Measurements from ENCODE around the gene TBR1. TPM values are rescaled to one million over a fixed set of nuclear protein-coding genes. Genes with fewer than 3 reads are reported as not detected.
A peak's percentile ranks its signal among the peaks of the same experiment; 100 is the strongest.

Gene TBR1
- not detected for total RNA-seq (ENCODE audit: unreplicated experiment)
- long read RNA-seq: 0 reads

GRCh38 chr2:161415987-161416707 lies at the start of gene TBR1:
TSS of gene TBR1 (plus strand) at chr2:161416297. CDS start at chr2:161416411, 114 bp downstream.
- Mint-ChIP-seq H3K27me3 (ENCODE audit: unreplicated experiment) (peaks cover 49% of the 10 kb centered on the region), H3K4me1 (ENCODE audit: low read depth, unreplicated experiment) (peaks cover 41% of the 10 kb centered on the region), H3K9me3 (ENCODE audit: unreplicated experiment) (peaks cover 33% of the 10 kb centered on the region), H3K27ac (ENCODE audit: unreplicated experiment) (peak within 1 kb of the TSS; percentile 91), H3K4me3 (ENCODE audit: unreplicated experiment) (peak within 1 kb of the TSS; percentile 96), H3K36me3 (ENCODE audit: unreplicated experiment) (peaks cover 4% of the 10 kb centered on the region)
- DNase-seq: no peak
- no peak for TF ChIP-seq CTCF (IDR thresholded peaks at IDR 0.05; ENCODE audit: partially characterized antibody, unreplicated experiment)

DNA sequence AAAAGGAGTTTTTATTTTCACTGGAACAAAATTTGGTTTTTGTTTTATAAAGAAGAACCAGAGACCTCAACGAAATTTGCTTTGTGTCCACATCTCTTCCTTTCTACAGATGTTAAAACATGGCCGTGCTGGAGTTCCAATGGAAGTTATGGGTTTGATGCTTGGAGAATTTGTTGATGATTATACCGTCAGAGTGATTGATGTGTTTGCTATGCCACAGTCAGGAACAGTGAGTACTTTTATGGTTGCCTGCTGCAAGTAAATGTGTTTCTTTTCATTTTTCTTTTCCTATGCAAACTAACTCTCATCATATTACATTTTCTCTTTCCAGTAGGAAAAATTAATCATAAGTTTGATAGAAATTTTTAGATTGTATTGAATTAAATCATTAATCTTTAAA lies 48.4 kb upstream of the TBR1 start:
- Mint-ChIP-seq H3K27me3 (ENCODE audit: unreplicated experiment) (no peaks in the 10 kb centered on the region), H3K9me3 (ENCODE audit: unreplicated experiment) (no peaks in the 10 kb centered on the region), H3K36me3 (ENCODE audit: unreplicated experiment) (peaks cover 9% of the 10 kb centered on the region), H3K27ac (ENCODE audit: unreplicated experiment) (no peak overlapping the region), H3K4me3 (ENCODE audit: unreplicated experiment) (no peak overlapping the region), H3K4me1 (ENCODE audit: low read depth, unreplicated experiment) (peaks cover 19% of the 10 kb centered on the region)
- no peak for TF ChIP-seq CTCF (IDR thresholded peaks at IDR 0.05; ENCODE audit: partially characterized antibody, unreplicated experiment)
- no peak for DNase-seq

- Mint-ChIP-seq H3K4me1 (ENCODE audit: low read depth, unreplicated experiment) (peaks cover 14% of the 10 kb centered on the region), H3K27me3 (ENCODE audit: unreplicated experiment) (no peaks in the 10 kb centered on the region), H3K4me3 (ENCODE audit: unreplicated experiment) (no peak overlapping the region), H3K36me3 (ENCODE audit: unreplicated experiment) (no peaks in the 10 kb centered on the region), H3K9me3 (ENCODE audit: unreplicated experiment) (no peaks in the 10 kb centered on the region), H3K27ac (ENCODE audit: unreplicated experiment) (no peak overlapping the region)
- TF ChIP-seq CTCF (IDR thresholded peaks at IDR 0.05; ENCODE audit: partially characterized antibody, unreplicated experiment): no peak
- DNase-seq: no peak
These were observed 46.8 kb upstream of the TBR1 start for GRCh38 chr2:161369311-161369710.

- H3K27ac Mint-ChIP-seq (ENCODE audit: unreplicated experiment): peak overlapping the region; percentile 79
- DNase-seq: no peak
- no peaks in the 10 kb centered on the region for H3K9me3 Mint-ChIP-seq (ENCODE audit: unreplicated experiment)
- peaks cover 14% of the 10 kb centered on the region for H3K4me1 Mint-ChIP-seq (ENCODE audit: low read depth, unreplicated experiment)
- no peak for TF ChIP-seq CTCF (IDR thresholded peaks at IDR 0.05; ENCODE audit: partially characterized antibody, unreplicated experiment)
- no peak overlapping the region for H3K4me3 Mint-ChIP-seq (ENCODE audit: unreplicated experiment)
- H3K36me3 Mint-ChIP-seq (ENCODE audit: unreplicated experiment): no peaks in the 10 kb centered on the region
- H3K27me3 Mint-ChIP-seq (ENCODE audit: unreplicated experiment): no peaks in the 10 kb centered on the region
These were observed 45.1 kb upstream of the TBR1 start for GRCh38 chr2:161370981-161371380.

- H3K27ac Mint-ChIP-seq (ENCODE audit: unreplicated experiment): peak overlapping the region; percentile 48
- peak overlapping the region; percentile 9 for H3K4me3 Mint-ChIP-seq (ENCODE audit: unreplicated experiment)
- no peaks in the 10 kb centered on the region for H3K9me3 Mint-ChIP-seq (ENCODE audit: unreplicated experiment)
- peaks cover 14% of the 10 kb centered on the region for H3K4me1 Mint-ChIP-seq (ENCODE audit: low read depth, unreplicated experiment)
- DNase-seq: no peak
- no peaks in the 10 kb centered on the region for H3K36me3 Mint-ChIP-seq (ENCODE audit: unreplicated experiment)
- no peak for TF ChIP-seq CTCF (IDR thresholded peaks at IDR 0.05; ENCODE audit: partially characterized antibody, unreplicated experiment)
- H3K27me3 Mint-ChIP-seq (ENCODE audit: unreplicated experiment): no peaks in the 10 kb centered on the region
These were observed 44.2 kb upstream of the TBR1 start for GRCh38 chr2:161371869-161372268.

Measured in glutamatergic neuron (in vitro differentiated cells).